ENCODE data around the gene STXBP5.

STXBP5 gene

DNA sequence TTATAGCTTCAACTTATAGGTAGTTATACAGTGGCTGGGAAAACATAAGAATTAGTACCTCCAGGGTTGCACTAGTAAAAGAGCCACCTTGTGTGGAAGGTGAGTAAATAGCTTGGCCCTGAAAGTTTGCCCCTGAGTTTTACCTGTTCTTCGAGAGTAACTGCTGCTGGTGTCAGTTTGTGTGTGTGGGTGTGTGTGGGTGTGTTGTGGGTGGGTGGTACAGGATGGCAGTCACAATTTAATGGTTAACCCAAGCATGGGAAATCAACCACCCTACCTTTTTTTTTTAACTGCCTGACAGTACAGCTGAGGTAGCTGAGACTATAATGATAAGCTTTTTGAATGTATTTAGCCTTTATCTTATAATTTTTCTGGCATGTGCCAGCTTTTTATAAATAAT lies 137.3 kb downstream of the STXBP5 start:
- no peaks in the 10 kb centered on the region for H3K9me3 ChIP-seq (ENCODE audit: control extremely low read depth in 1 of 5, control insufficient read depth in 4 of 5, insufficient read depth in 2 of 5, low read depth in 1 of 5, low read length in 4 of 5)
- peaks cover 8 to 38% (median 22%) of the 10 kb centered on the region in 4 experiments for H3K36me3 ChIP-seq (ENCODE audit: control insufficient read depth in 4 of 4, insufficient read depth in 4 of 4, low read length in 3 of 4)
- H3K27ac ChIP-seq (ENCODE audit: insufficient read depth in 1 of 2, low read depth in 1 of 2, low read length in 2 of 2, poor library complexity in 1 of 2, severe bottlenecking in 2 of 2) = no peak overlapping the region
- DNase-seq = no peak
- H3K4me3 ChIP-seq (ENCODE audit: control insufficient read depth in 1 of 7, extremely low read depth in 1 of 7, insufficient read depth in 4 of 7, low read depth in 2 of 7, low read length in 6 of 7) = no peak overlapping the region
- no peaks in the 10 kb centered on the region for H3K27me3 ChIP-seq (replicated peaks in 2 of 5; ENCODE audit: control insufficient read depth in 4 of 5, insufficient read depth in 5 of 5, low read length in 4 of 5)
- ChIA-PET CTCF (no interaction called here), POLR2A (no interaction called here)
- no CpG with 5 or more reads among the region's 1 CpG for WGBS (ENCODE audit: insufficient coverage)
- no peaks in the 10 kb centered on the region for H3K4me1 ChIP-seq (ENCODE audit: control extremely low read depth in 1 of 4, control insufficient read depth in 4 of 4, insufficient read depth in 4 of 4, low read length in 3 of 4)

DNA sequence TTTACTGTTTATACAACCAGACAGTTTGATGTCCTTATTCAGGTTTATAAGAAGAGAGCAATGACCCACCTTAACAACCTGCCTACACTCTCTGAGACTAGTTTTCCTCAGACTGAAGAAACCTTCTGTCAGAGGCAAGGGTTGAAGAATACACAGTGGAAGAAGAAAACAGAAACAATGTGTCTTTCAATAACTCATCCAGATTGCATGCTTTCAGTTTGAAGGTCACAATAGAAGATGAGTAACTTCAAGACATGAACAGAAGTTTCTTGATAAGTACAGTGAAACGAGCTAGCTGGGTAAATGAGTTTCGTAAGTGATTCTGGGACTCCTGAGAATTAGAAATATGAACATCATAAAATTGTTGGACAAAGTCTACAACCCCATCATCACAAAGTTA lies 141.7 kb downstream of the STXBP5 start:
- no peak overlapping the region for H3K4me3 ChIP-seq (ENCODE audit: control insufficient read depth in 1 of 7, extremely low read depth in 1 of 7, insufficient read depth in 4 of 7, low read depth in 2 of 7, low read length in 6 of 7)
- WGBS (ENCODE audit: insufficient coverage) = no CpG with 5 or more reads among the region's 2 CpGs

DNA sequence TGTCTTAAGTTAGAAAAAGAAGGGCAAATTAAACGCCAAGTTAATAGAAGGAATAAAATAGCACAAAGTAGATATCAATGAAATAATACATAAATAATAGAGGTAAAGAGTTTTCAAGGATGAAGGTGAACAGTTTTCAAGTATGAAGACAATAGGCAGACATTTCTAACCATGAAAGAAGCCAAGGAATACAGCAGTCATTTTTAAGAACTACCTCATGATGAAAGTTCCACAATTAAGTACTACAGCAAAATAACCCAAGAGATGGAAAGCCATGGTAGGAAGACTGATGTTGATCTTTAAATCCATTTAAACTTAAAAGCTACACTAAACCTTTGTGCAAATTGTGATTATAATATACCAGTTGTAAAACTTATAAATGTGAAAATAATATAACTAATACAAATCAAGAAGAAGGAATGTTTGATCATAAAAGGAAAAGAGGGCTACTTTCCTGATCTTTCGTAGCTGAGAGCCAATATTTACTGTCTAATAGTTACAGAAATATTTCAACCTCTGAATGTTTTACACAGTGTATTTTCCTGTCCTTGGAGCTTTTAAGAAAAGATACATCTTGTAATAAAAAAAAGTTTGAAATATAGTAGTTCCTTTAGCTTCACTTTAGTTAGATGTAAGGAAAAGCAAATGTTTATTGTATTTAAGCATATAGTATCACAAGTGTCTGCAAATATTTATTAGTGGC lies 143.1 kb downstream of the STXBP5 start:
- POLR2A ChIA-PET = no interaction called here
- CTCF ChIA-PET = no interaction called here
- no peaks in the 10 kb centered on the region for H3K9me3 ChIP-seq (ENCODE audit: control extremely low read depth in 1 of 5, control insufficient read depth in 4 of 5, insufficient read depth in 2 of 5, low read depth in 1 of 5, low read length in 4 of 5)

More for the DNA sequence above, 141.7 kb downstream of the STXBP5 start:
- H3K36me3 ChIP-seq (ENCODE audit: control insufficient read depth in 4 of 4, insufficient read depth in 4 of 4, low read length in 3 of 4) = peaks cover 9 to 25% (median 15%) of the 10 kb centered on the region in 4 experiments
- ChIA-PET POLR2A (no interaction called here), CTCF (interaction anchor here (0.8 kb wide), 1 partner anchor 20 kb away, joined by 3 read pairs; no protein-coding TSS in a partner anchor)
- no peak overlapping the region for H3K27ac ChIP-seq (ENCODE audit: insufficient read depth in 1 of 2, low read depth in 1 of 2, low read length in 2 of 2, poor library complexity in 1 of 2, severe bottlenecking in 2 of 2)
- H3K9me3 ChIP-seq (ENCODE audit: control extremely low read depth in 1 of 5, control insufficient read depth in 4 of 5, insufficient read depth in 2 of 5, low read depth in 1 of 5, low read length in 4 of 5) = no peaks in the 10 kb centered on the region
- H3K27me3 ChIP-seq (replicated peaks in 2 of 5; ENCODE audit: control insufficient read depth in 4 of 5, insufficient read depth in 5 of 5, low read length in 4 of 5) = no peaks in the 10 kb centered on the region
- no peaks in the 10 kb centered on the region for H3K4me1 ChIP-seq (ENCODE audit: control extremely low read depth in 1 of 4, control insufficient read depth in 4 of 4, insufficient read depth in 4 of 4, low read length in 3 of 4)
- no peak for DNase-seq

GRCh38 chr6:147347882-147348575 lies 143.8 kb downstream of the STXBP5 start:
- Histone ChIP-seq H3K4me1 (ENCODE audit: control extremely low read depth in 1 of 4, control insufficient read depth in 4 of 4, insufficient read depth in 4 of 4, low read length in 3 of 4) (no peaks in the 10 kb centered on the region), H3K27me3 (replicated peaks in 2 of 5; ENCODE audit: control insufficient read depth in 4 of 5, insufficient read depth in 5 of 5, low read length in 4 of 5) (no peaks in the 10 kb centered on the region), H3K4me3 (ENCODE audit: control insufficient read depth in 1 of 7, extremely low read depth in 1 of 7, insufficient read depth in 4 of 7, low read depth in 2 of 7, low read length in 6 of 7) (no peak overlapping the region), H3K9me3 (ENCODE audit: control extremely low read depth in 1 of 5, control insufficient read depth in 4 of 5, insufficient read depth in 2 of 5, low read depth in 1 of 5, low read length in 4 of 5) (no peaks in the 10 kb centered on the region), H3K27ac (ENCODE audit: insufficient read depth in 1 of 2, low read depth in 1 of 2, low read length in 2 of 2, poor library complexity in 1 of 2, severe bottlenecking in 2 of 2) (no peak overlapping the region), H3K36me3 (ENCODE audit: control insufficient read depth in 4 of 4, insufficient read depth in 4 of 4, low read length in 3 of 4) (peaks cover 8 to 17% (median 13%) of the 10 kb centered on the region in 4 experiments)
- CTCF ChIA-PET = interaction anchor here (1.3 kb wide), 1 partner anchor 35 kb away, joined by 3 read pairs; no protein-coding TSS in a partner anchor
- WGBS (ENCODE audit: insufficient coverage) = 80% methylated on average over 1 of the region's 1 CpG
- DNase-seq = no peak
- POLR2A ChIA-PET = no interaction called here

More for the DNA sequence above, 143.1 kb downstream of the STXBP5 start:
- Histone ChIP-seq H3K4me1 (ENCODE audit: control extremely low read depth in 1 of 4, control insufficient read depth in 4 of 4, insufficient read depth in 4 of 4, low read length in 3 of 4) (no peaks in the 10 kb centered on the region), H3K4me3 (ENCODE audit: control insufficient read depth in 1 of 7, extremely low read depth in 1 of 7, insufficient read depth in 4 of 7, low read depth in 2 of 7, low read length in 6 of 7) (no peak overlapping the region), H3K27me3 (replicated peaks in 2 of 5; ENCODE audit: control insufficient read depth in 4 of 5, insufficient read depth in 5 of 5, low read length in 4 of 5) (no peaks in the 10 kb centered on the region), H3K27ac (ENCODE audit: insufficient read depth in 1 of 2, low read depth in 1 of 2, low read length in 2 of 2, poor library complexity in 1 of 2, severe bottlenecking in 2 of 2) (no peak overlapping the region), H3K36me3 (ENCODE audit: control insufficient read depth in 4 of 4, insufficient read depth in 4 of 4, low read length in 3 of 4) (peaks cover 7 to 17% (median 12%) of the 10 kb centered on the region in 4 experiments)
- DNase-seq = no peak
- no CpG with 5 or more reads among the region's 2 CpGs for WGBS (ENCODE audit: insufficient coverage)

GRCh38 chr6:147361311-147361981 lies 157.2 kb downstream of the STXBP5 start:
- Histone ChIP-seq H3K9me3 (ENCODE audit: control extremely low read depth in 1 of 5, control insufficient read depth in 4 of 5, insufficient read depth in 2 of 5, low read depth in 1 of 5, low read length in 4 of 5) (peaks cover 1 to 4% (median 2%) of the 10 kb centered on the region in 5 experiments), H3K27me3 (replicated peaks in 2 of 5; ENCODE audit: control insufficient read depth in 4 of 5, insufficient read depth in 5 of 5, low read length in 4 of 5) (no peaks in the 10 kb centered on the region), H3K4me3 (ENCODE audit: control insufficient read depth in 1 of 7, extremely low read depth in 1 of 7, insufficient read depth in 4 of 7, low read depth in 2 of 7, low read length in 6 of 7) (no peak overlapping the region), H3K27ac (ENCODE audit: insufficient read depth in 1 of 2, low read depth in 1 of 2, low read length in 2 of 2, poor library complexity in 1 of 2, severe bottlenecking in 2 of 2) (no peak overlapping the region), H3K4me1 (ENCODE audit: control extremely low read depth in 1 of 4, control insufficient read depth in 4 of 4, insufficient read depth in 4 of 4, low read length in 3 of 4) (no peaks in the 10 kb centered on the region), H3K36me3 (ENCODE audit: control insufficient read depth in 4 of 4, insufficient read depth in 4 of 4, low read length in 3 of 4) (peaks cover 14 to 62% (median 46%) of the 10 kb centered on the region in 4 experiments)
- POLR2A ChIA-PET = no interaction called here
- CTCF ChIA-PET = no interaction called here
- WGBS (ENCODE audit: insufficient coverage) = 100% methylated on average over 2 of the region's 5 CpGs
- no peak for DNase-seq

DNA sequence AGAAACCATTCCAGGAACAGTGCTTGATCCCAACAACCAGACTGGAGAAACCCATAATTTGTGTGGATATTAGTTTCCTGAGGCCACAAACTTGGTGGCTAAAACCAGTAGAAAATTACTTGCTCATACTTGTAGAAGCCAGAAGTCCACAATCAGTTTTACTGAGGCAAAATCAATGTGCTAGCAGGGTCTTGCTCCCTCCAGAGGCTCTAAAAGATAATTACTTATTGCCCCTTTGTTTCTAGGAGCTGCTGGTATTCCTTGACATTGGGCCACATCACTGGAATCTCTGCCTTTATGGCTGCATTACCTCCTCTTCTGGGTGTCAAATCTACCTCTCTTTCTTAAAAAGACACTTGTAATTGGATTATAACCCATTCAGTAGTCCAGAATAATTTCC lies 162.1 kb downstream of the STXBP5 start:
- H3K4me3 ChIP-seq (ENCODE audit: control insufficient read depth in 1 of 7, extremely low read depth in 1 of 7, insufficient read depth in 4 of 7, low read depth in 2 of 7, low read length in 6 of 7) = no peak overlapping the region
- POLR2A ChIA-PET = no interaction called here
- peak; percentile 5 to 25 (median 25) for DNase-seq
- no peaks in the 10 kb centered on the region for H3K9me3 ChIP-seq (ENCODE audit: control extremely low read depth in 1 of 5, control insufficient read depth in 4 of 5, insufficient read depth in 2 of 5, low read depth in 1 of 5, low read length in 4 of 5)
- no peak overlapping the region for H3K27ac ChIP-seq (ENCODE audit: insufficient read depth in 1 of 2, low read depth in 1 of 2, low read length in 2 of 2, poor library complexity in 1 of 2, severe bottlenecking in 2 of 2)
- H3K4me1 ChIP-seq (ENCODE audit: control extremely low read depth in 1 of 4, control insufficient read depth in 4 of 4, insufficient read depth in 4 of 4, low read length in 3 of 4) = no peaks in the 10 kb centered on the region
- peaks cover 7 to 54% (median 30%) of the 10 kb centered on the region in 4 experiments for H3K36me3 ChIP-seq (ENCODE audit: control insufficient read depth in 4 of 4, insufficient read depth in 4 of 4, low read length in 3 of 4)
- CTCF ChIA-PET = interaction anchor here (1.0 to 2.1 kb wide), 2 partner anchors 16 to 21 kb away, joined by 3 to 7 read pairs; no protein-coding TSS in a partner anchor
- no peaks in the 10 kb centered on the region for H3K27me3 ChIP-seq (replicated peaks in 2 of 5; ENCODE audit: control insufficient read depth in 4 of 5, insufficient read depth in 5 of 5, low read length in 4 of 5)

DNA sequence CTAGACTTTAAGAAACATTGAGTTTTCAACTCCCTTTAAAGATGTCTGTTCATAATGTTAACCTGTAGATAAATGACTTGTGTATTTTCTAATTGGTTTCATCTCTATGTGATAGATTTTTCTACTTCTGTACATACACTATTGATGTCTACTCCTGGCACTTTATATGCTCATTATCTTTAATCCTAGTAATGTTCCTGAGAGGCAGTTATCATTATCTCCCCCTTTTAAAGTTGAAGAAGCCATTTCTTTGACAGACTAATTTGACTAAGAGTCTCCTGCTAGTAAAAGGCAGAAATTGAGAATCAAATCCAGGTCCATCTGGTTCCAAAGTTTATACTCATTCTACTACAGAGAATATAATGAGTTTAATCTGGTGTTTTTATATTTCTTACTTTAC lies 167.1 kb downstream of the STXBP5 start:
- ChIA-PET POLR2A (no interaction called here), CTCF (no interaction called here)
- DNase-seq = no peak
- H3K27me3 ChIP-seq (replicated peaks in 2 of 5; ENCODE audit: control insufficient read depth in 4 of 5, insufficient read depth in 5 of 5, low read length in 4 of 5) = no peaks in the 10 kb centered on the region
- no peaks in the 10 kb centered on the region for H3K4me1 ChIP-seq (ENCODE audit: control extremely low read depth in 1 of 4, control insufficient read depth in 4 of 4, insufficient read depth in 4 of 4, low read length in 3 of 4)
- H3K36me3 ChIP-seq (ENCODE audit: control insufficient read depth in 4 of 4, insufficient read depth in 4 of 4, low read length in 3 of 4) = peaks cover 6 to 18% (median 14%) of the 10 kb centered on the region in 4 experiments
- no peaks in the 10 kb centered on the region for H3K9me3 ChIP-seq (ENCODE audit: control extremely low read depth in 1 of 5, control insufficient read depth in 4 of 5, insufficient read depth in 2 of 5, low read depth in 1 of 5, low read length in 4 of 5)
- no peak overlapping the region for H3K27ac ChIP-seq (ENCODE audit: insufficient read depth in 1 of 2, low read depth in 1 of 2, low read length in 2 of 2, poor library complexity in 1 of 2, severe bottlenecking in 2 of 2)
- H3K4me3 ChIP-seq (ENCODE audit: control insufficient read depth in 1 of 7, extremely low read depth in 1 of 7, insufficient read depth in 4 of 7, low read depth in 2 of 7, low read length in 6 of 7) = no peak overlapping the region
